Measurements from ENCODE around the gene SIX2. TPM values are rescaled to one million over a fixed set of nuclear protein-coding genes. Genes with fewer than 3 reads are reported as not detected.

The SIX2 gene
- total RNA-seq, 2 experiments from 2014 or later, result not detected

GRCh38 chr2:44962176-44962695, 47.0 kb downstream of the SIX2 start:
- Mint-ChIP-seq H3K27ac (no peak overlapping the region), H3K9me3 (no peaks in the 10 kb centered on the region), H3K4me3 (no peak overlapping the region), H3K4me1 (no peaks in the 10 kb centered on the region), H3K36me3 (ENCODE audit: low read depth) (no peaks in the 10 kb centered on the region), H3K27me3 (peaks cover 20% of the 10 kb centered on the region)
- ChIA-PET CTCF (no interaction called here), POLR2A (no interaction called here)
- no peak for DNase-seq

GRCh38 chr2:44960871-44961270, 48.4 kb downstream of the SIX2 start:
- no peak for DNase-seq
- ChIA-PET POLR2A (no interaction called here), CTCF (no interaction called here)
- peaks cover 34% of the 10 kb centered on the region for H3K27me3 Mint-ChIP-seq
- no peak overlapping the region for H3K27ac Mint-ChIP-seq
- H3K9me3 Mint-ChIP-seq, result no peaks in the 10 kb centered on the region
- H3K4me3 Mint-ChIP-seq, result no peak overlapping the region
- H3K36me3 Mint-ChIP-seq (ENCODE audit: low read depth), result no peaks in the 10 kb centered on the region
- peaks cover 1% of the 10 kb centered on the region for H3K4me1 Mint-ChIP-seq

DNA sequence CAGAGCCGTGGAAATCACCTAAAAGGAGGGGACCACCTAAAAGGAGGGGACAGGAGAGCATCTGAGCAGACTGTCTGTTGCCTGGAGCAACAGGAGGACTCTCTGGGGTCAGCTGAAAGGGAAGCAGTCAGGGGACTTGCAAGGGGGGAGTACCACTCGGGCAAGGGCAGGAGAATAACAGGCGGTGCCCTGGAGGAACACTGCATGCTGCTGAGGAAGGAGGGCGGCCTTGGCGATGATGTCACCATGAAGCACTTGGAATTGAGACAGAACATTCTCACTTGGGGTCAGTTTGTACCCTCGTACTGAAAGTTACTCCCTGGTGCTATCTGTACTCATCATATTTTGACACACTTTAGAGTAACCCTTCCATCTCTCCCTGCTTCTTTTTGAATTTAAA, 49.4 kb downstream of the SIX2 start:
- ChIA-PET CTCF (no interaction called here), POLR2A (no interaction called here)
- Mint-ChIP-seq H3K4me3 (no peak overlapping the region), H3K27ac (no peak overlapping the region), H3K9me3 (no peaks in the 10 kb centered on the region), H3K36me3 (ENCODE audit: low read depth) (no peaks in the 10 kb centered on the region), H3K4me1 (peaks cover 6% of the 10 kb centered on the region), H3K27me3 (peaks cover 41% of the 10 kb centered on the region)
- DNase-seq, result no peak

DNA sequence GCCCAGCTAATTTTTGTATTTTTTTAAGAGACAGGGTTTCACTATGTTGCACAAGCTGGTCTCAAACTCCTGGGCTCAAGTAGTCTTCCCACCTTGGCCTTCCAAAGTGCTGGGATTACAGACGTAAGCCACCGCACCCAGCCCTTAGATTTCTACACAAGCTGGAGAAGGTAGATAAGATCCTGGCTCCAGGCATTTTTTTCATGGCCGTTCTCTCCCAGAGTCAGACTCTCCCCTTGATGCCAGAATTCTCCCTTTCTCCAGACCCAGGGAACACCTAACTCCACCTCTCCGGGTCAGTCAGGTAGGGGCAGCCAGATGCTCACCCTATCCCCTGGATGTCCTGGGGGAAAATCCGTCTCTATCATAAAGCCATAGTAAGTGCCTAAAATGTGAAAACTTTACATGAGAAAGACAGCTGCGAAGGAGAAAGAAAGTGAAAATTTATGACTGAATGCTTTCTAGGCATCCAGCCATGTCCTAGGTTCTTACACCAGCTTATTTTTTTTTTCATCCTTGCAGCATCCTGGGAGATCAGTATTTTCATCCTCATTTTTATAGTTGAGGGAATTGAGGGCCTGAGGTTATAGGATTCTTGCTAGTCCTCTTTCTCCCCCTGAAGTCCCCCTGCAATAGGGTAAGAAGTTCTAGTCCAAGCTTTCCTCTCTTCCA, 51.5 kb downstream of the SIX2 start:
- CTCF ChIA-PET, result interaction anchor here (1.3 to 7.3 kb wide), 3 partner anchors 25 to 565 kb away, joined by 3 to 64 read pairs (median 6); no protein-coding TSS in a partner anchor
- POLR2A ChIA-PET, result no interaction called here
- Mint-ChIP-seq H3K4me3 (no peak overlapping the region), H3K27ac (no peak overlapping the region), H3K4me1 (peaks cover 12% of the 10 kb centered on the region), H3K36me3 (ENCODE audit: low read depth) (no peaks in the 10 kb centered on the region), H3K9me3 (no peaks in the 10 kb centered on the region), H3K27me3 (peaks cover 58% of the 10 kb centered on the region)
- DNase-seq, result no peak

DNA sequence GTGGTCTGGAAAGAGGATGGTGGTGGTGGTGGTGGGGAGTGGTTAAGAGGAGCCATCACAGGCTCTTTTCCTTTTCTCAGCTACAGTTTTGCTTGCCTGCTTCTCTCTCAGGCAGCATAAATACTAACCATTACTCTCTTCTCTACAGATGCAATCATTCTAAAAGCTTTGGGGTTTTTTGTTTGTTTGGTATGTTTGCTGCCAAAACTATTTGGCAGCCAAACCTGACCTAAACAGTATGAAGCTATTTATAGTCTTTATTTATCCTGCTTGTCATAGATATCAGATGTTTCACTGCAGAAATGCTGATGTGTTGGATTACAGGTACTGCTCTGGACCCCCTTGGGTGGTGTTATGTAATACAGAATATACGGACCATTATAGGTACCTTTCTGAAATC, 52.4 kb downstream of the SIX2 start:
- Mint-ChIP-seq H3K36me3 (ENCODE audit: low read depth) (no peaks in the 10 kb centered on the region), H3K27ac (no peak overlapping the region), H3K9me3 (no peaks in the 10 kb centered on the region), H3K4me1 (peaks cover 17% of the 10 kb centered on the region), H3K27me3 (peaks cover 63% of the 10 kb centered on the region), H3K4me3 (no peak overlapping the region)
- POLR2A ChIA-PET, result no interaction called here
- CTCF ChIA-PET, result interaction anchor here (1.0 to 7.3 kb wide), 11 partner anchors 10 to 913 kb away, joined by 3 to 64 read pairs (median 6); no protein-coding TSS in a partner anchor
- no peak for DNase-seq

GRCh38 chr2:44955593-44956392, 53.5 kb downstream of the SIX2 start:
- Mint-ChIP-seq H3K27ac (no peak overlapping the region), H3K36me3 (ENCODE audit: low read depth) (no peaks in the 10 kb centered on the region), H3K4me1 (peaks cover 21% of the 10 kb centered on the region), H3K27me3 (peaks cover 68% of the 10 kb centered on the region), H3K4me3 (no peak overlapping the region), H3K9me3 (no peaks in the 10 kb centered on the region)
- ChIA-PET POLR2A (interaction anchor here (1.4 kb wide), 1 partner anchor 475 kb away, joined by 3 read pairs; no protein-coding TSS in a partner anchor), CTCF (interaction anchor here (0.7 to 7.3 kb wide), 20 partner anchors 9 to 912 kb away, joined by 3 to 64 read pairs (median 5); no protein-coding TSS in a partner anchor)
- DNase-seq, result peak; percentile 73

Other genes starting within 250 kb of the SIX2 start
- gene SIX3, start 67.8 kb downstream of the SIX2 start, total RNA-seq, result under 1 TPM; 0.08 to 0.13 TPM

All from activated CD4-positive, alpha-beta memory T cell treated with anti-CD3 and anti-CD28 coated beads, Interleukin-2, amount 10 ng/mL, durations not matched to agents 7 days and 5 days (primary cell).